Measurements from ENCODE around the gene ZNF346. TPM values are rescaled to one million over a fixed set of nuclear protein-coding genes. Genes with fewer than 3 reads are reported as not detected.

The ZNF346 gene
- total RNA-seq, 1 donor from 2014 or later = 26.3 TPM

DNA sequence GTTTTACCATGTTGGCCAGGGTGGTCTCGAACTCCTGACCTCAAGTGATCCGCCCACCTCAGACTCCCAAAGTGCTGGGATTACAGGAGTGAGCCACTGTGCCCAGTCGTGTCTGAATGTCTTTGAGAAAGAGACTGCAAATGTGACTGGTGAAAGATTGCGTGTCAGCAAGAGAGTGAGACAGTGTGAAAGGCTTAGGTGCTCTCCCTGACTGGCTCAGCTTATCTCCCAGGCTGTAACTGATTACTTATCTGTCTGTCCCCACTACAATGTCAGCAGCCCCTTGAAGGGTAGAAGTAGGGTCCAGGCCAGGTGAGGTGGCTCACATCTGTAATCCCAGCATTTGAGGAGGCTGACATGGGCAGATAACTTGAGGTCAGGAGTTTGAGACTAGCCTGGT, 60.9 kb downstream of the ZNF346 start:
- Mint-ChIP-seq H3K4me1 (ENCODE audit: unreplicated experiment) (peaks cover 21% of the 10 kb centered on the region), H3K4me3 (ENCODE audit: unreplicated experiment) (no peak overlapping the region), H3K9me3 (ENCODE audit: unreplicated experiment) (no peaks in the 10 kb centered on the region), H3K36me3 (ENCODE audit: low read depth, unreplicated experiment) (no peaks in the 10 kb centered on the region), H3K27me3 (ENCODE audit: unreplicated experiment) (peaks cover 14% of the 10 kb centered on the region), H3K27ac (ENCODE audit: unreplicated experiment) (no peak overlapping the region)
- no peak for DNase-seq (ENCODE audit: low spot score)
- TF ChIP-seq, protein P1, sequence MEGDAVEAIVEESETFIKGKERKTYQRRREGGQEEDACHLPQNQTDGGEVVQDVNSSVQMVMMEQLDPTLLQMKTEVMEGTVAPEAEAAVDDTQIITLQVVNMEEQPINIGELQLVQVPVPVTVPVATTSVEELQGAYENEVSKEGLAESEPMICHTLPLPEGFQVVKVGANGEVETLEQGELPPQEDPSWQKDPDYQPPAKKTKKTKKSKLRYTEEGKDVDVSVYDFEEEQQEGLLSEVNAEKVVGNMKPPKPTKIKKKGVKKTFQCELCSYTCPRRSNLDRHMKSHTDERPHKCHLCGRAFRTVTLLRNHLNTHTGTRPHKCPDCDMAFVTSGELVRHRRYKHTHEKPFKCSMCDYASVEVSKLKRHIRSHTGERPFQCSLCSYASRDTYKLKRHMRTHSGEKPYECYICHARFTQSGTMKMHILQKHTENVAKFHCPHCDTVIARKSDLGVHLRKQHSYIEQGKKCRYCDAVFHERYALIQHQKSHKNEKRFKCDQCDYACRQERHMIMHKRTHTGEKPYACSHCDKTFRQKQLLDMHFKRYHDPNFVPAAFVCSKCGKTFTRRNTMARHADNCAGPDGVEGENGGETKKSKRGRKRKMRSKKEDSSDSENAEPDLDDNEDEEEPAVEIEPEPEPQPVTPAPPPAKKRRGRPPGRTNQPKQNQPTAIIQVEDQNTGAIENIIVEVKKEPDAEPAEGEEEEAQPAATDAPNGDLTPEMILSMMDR (IDR thresholded peaks at IDR 0.05; ENCODE audit: unreplicated experiment) = no peak

DNA sequence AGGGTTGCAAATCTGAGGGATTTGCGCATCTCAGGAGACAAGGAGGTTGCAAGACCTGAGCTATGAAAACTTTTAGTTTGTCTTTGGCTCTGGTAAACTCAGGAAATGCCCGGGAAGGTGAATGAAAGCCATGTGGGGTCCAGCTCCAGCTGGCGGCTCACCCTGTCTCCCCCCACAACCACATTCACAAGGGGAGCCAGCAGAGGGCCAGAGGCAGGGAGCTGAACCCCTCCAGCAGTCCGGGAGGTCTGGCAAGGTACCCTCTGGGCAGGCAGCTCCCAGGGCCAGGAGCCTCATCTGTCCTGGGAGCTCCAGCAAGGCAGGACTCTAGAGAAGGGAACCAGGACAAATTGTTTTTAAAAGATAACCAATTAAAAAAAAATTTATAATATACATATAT, 61.7 kb downstream of the ZNF346 start:
- Mint-ChIP-seq H3K4me1 (ENCODE audit: unreplicated experiment) (peaks cover 28% of the 10 kb centered on the region), H3K4me3 (ENCODE audit: unreplicated experiment) (no peak overlapping the region), H3K27ac (ENCODE audit: unreplicated experiment) (no peak overlapping the region), H3K27me3 (ENCODE audit: unreplicated experiment) (peaks cover 15% of the 10 kb centered on the region), H3K36me3 (ENCODE audit: low read depth, unreplicated experiment) (no peaks in the 10 kb centered on the region), H3K9me3 (ENCODE audit: unreplicated experiment) (no peaks in the 10 kb centered on the region)
- TF ChIP-seq, protein P1 (IDR thresholded peaks at IDR 0.05; ENCODE audit: unreplicated experiment) = no peak
- DNase-seq (ENCODE audit: low spot score) = no peak

DNA sequence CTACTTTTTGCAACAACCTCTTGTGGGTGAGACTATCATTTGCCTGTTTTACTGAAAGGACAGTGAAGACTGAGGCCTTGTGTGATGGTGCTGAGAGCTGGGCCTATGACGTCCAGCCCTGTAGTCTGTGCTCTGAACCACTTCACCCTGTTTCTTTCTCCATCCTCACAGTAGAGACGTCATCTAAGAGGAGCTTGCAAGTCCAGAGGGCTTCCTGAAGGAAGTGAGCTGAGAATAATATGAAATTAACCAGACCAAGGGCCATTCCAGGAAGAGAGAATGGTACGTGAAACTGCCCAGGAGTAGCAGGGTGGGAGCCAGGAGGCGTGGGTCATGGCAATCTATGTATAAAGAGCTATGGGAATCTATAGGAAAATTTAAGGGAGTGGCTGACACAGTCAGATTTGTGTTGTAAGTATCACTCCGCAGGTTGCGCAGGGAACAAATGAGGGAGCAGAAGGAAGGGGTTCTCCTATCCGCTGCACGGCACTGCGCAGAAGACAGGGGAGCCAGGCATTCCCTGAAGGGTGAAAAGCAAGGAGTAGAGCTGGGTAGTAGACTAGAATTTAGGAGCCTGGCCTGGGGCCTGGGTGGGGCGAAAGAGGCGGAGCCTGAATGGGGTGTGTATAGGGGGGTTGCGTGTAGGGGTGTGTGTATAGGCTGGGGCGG, 63.6 kb downstream of the ZNF346 start:
- TF ChIP-seq, protein P1 (IDR thresholded peaks at IDR 0.05; ENCODE audit: unreplicated experiment) = no peak
- H3K27ac Mint-ChIP-seq (ENCODE audit: unreplicated experiment) = no peak overlapping the region
- DNase-seq (ENCODE audit: low spot score) = no peak
- no peaks in the 10 kb centered on the region for H3K36me3 Mint-ChIP-seq (ENCODE audit: low read depth, unreplicated experiment)
- H3K4me1 Mint-ChIP-seq (ENCODE audit: unreplicated experiment) = peaks cover 33% of the 10 kb centered on the region
- no peaks in the 10 kb centered on the region for H3K9me3 Mint-ChIP-seq (ENCODE audit: unreplicated experiment)
- peak overlapping the region; percentile 64 for H3K4me3 Mint-ChIP-seq (ENCODE audit: unreplicated experiment)
- H3K27me3 Mint-ChIP-seq (ENCODE audit: unreplicated experiment) = peaks cover 21% of the 10 kb centered on the region

DNA sequence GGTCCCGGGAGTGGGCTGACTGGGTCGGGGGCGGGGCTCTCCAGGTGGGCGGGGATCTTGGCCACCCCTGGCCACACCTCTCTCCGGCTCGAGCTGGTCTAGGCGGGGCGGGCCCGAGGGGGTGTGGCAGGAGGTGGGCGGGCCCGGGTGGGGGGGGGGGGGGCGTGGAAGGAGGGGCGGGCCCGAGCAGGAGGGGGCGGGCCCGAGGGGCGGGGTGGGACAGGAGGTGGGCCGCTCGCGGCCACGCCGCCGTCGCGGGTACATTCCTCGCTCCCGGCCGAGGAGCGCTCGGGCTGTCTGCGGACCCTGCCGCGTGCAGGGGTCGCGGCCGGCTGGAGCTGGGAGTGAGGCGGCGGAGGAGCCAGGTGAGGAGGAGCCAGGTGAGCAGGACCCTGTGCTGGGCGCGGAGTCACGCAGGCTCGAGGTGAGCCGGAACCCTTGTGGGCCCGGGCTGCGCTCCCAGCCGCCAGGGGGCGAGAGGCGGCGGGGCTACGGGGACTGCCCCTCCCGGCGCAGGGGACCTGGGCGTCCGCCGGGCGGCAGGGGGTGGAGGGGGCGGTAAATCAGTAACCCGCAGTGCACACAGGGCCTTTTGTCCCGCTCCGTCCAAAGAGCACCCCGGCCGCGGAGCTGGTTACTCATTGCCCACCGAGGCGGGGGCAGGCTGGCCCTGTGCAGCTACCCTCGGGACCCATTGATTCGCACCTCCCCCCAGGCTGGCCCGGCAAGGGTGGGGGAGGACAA, 64.3 kb downstream of the ZNF346 start, which contains the start of gene FGFR4:
TSS of gene FGFR4 (plus strand) at position 262 of the 744 bp plus-strand sequence. CDS start 2,688 bp downstream, outside the sequence.
- DNase-seq (ENCODE audit: low spot score) = peak; percentile 74
- Mint-ChIP-seq H3K9me3 (ENCODE audit: unreplicated experiment) (no peaks in the 10 kb centered on the region), H3K27ac (ENCODE audit: unreplicated experiment) (no peak within 1 kb of the TSS), H3K36me3 (ENCODE audit: low read depth, unreplicated experiment) (no peaks in the 10 kb centered on the region), H3K4me1 (ENCODE audit: unreplicated experiment) (peaks cover 33% of the 10 kb centered on the region), H3K4me3 (ENCODE audit: unreplicated experiment) (peak within 1 kb of the TSS; percentile 64), H3K27me3 (ENCODE audit: unreplicated experiment) (peaks cover 25% of the 10 kb centered on the region)
- TF ChIP-seq, protein P1 (IDR thresholded peaks at IDR 0.05; ENCODE audit: unreplicated experiment) = peak; percentile 76

Data from endothelial cell (in vitro differentiated cells).